IMR-90 (cell line): ENCODE measurements around the gene CYB5RL. TPM values are rescaled to one million over a fixed set of nuclear protein-coding genes. Genes with fewer than 3 reads are reported as not detected.

Experiments used
- ATAC-seq: fragments of 200-7000 bp; cut with Tn5 transposase; 2 replicates; pipeline ENCODE4 v1.9.1; 2020; ENCODE audit warnings: low read depth, mild to moderate bottlenecking, moderate library complexity
- BruUV-seq: library from RNA; stranded (reverse); fragments of 400-500 nt; replicated peaks from 2 replicates; lab custom pipeline; 2021; lab: Mats Ljungman, UMichigan
- CTCF ChIA-PET: fragments of 300-600 bp; formaldehyde crosslinking; extraction: SDS; loops from one replicate; lab custom pipeline; 2021; ENCODE audit warnings: antibody characterized with exemption; lab: Yijun Ruan, JAX
- POLR2A ChIA-PET: fragments of 300-600 bp; sonication (Branson Sonifier 250); formaldehyde crosslinking; loops from one replicate; lab custom pipeline; 2022; ENCODE audit warnings: antibody characterized with exemption; ENCODE audit not compliant: unreplicated experiment; lab: Charles Lee
- DNase-seq: peaks from one replicate; pipeline ENCODE4 v3.0.0; 2013
- H2AFZ ChIP-seq: replicated peaks from 2 replicates; pipeline ENCODE3; 2013; ENCODE audit warnings: low read length, mild to moderate bottlenecking; ENCODE audit not compliant: poor library complexity
- H2AK5ac ChIP-seq: 2 replicates; pipeline ENCODE4 v1.6.1; 2013; ENCODE audit warnings: low read depth, low read length, inconsistent platforms
- H2AK9ac ChIP-seq: replicated peaks from 2 replicates; pipeline ENCODE3; 2013; ENCODE audit warnings: mild to moderate bottlenecking, low read depth, low read length, moderate library complexity; ENCODE audit not compliant: poor library complexity
- H2BK120ac ChIP-seq: 2 replicates; pipeline ENCODE4 v1.6.1; 2013; ENCODE audit warnings: low read depth, low read length, inconsistent platforms
- H2BK15ac ChIP-seq: 3 replicates; pipeline ENCODE4 v1.6.1; 2013; ENCODE audit warnings: low read depth, low read length, inconsistent platforms
- H2BK20ac ChIP-seq: 2 replicates; pipeline ENCODE4 v1.6.1; 2013; ENCODE audit warnings: low read depth, mild to moderate bottlenecking, inconsistent platforms, low read length, moderate library complexity
- H2BK5ac ChIP-seq: 2 replicates; pipeline ENCODE4 v1.6.1; 2013; ENCODE audit warnings: mild to moderate bottlenecking, low read depth, low read length, inconsistent platforms; ENCODE audit not compliant: poor library complexity, severe bottlenecking
- H3K14ac ChIP-seq: replicated peaks from 2 replicates; pipeline ENCODE4 v1.6.1; 2013; ENCODE audit warnings: low read depth, low read length, inconsistent platforms
- H3K18ac ChIP-seq: 2 replicates; pipeline ENCODE4 v1.6.1; 2013; ENCODE audit warnings: low read depth, low read length, control low read depth
- H3K23ac ChIP-seq: 2 replicates; pipeline ENCODE4 v1.6.1; 2013; ENCODE audit warnings: low read depth, low read length, inconsistent platforms
- H3K27ac ChIP-seq: 2 replicates; pipeline ENCODE4 v1.5.1; 2013; ENCODE audit warnings: mild to moderate bottlenecking, control low read depth, low read length; ENCODE audit not compliant: insufficient read depth
- H3K27me3 ChIP-seq: 2 replicates; pipeline ENCODE4 v1.6.1; 2013; ENCODE audit warnings: low read length; ENCODE audit not compliant: control insufficient read depth, insufficient read depth
- H3K36me3 ChIP-seq: 2 replicates; pipeline ENCODE4 v1.6.1; 2013; ENCODE audit warnings: low read length, mixed read lengths; ENCODE audit not compliant: control insufficient read depth, insufficient read depth
- H3K4ac ChIP-seq: 2 replicates; pipeline ENCODE4 v1.6.1; 2013; ENCODE audit warnings: low read depth, low read length, inconsistent platforms
- H3K4me1 ChIP-seq: 2 replicates; pipeline ENCODE4 v1.6.1; 2013; ENCODE audit warnings: low read length, mixed read lengths; ENCODE audit not compliant: control insufficient read depth, insufficient read depth
- H3K4me2 ChIP-seq: 2 replicates; pipeline ENCODE4 v1.6.1; 2013; ENCODE audit warnings: low read depth, mild to moderate bottlenecking, control low read depth, low read length, moderate library complexity
- H3K4me3 ChIP-seq: 2 replicates; pipeline ENCODE4 v1.5.1; 2013; ENCODE audit warnings: low read depth, mild to moderate bottlenecking, control low read depth, low read length, moderate library complexity; ENCODE audit not compliant: insufficient read depth
- H3K56ac ChIP-seq: 2 replicates; pipeline ENCODE4 v1.6.1; 2013; ENCODE audit warnings: low read length, inconsistent platforms; ENCODE audit not compliant: insufficient read depth; ENCODE audit errors: extremely low read depth
- H3K79me1 ChIP-seq, 2 experiments: 2 replicates each; pipeline ENCODE4 v1.6.1; 2013; ENCODE audit warnings: low read length in 2 of 2, inconsistent platforms in 1 of 2, low read depth in 1 of 2
- H3K9ac ChIP-seq: 2 replicates; pipeline ENCODE4 v1.6.1; 2013; ENCODE audit warnings: low read depth, low read length, control low read depth
- H3K9me1 ChIP-seq: 2 replicates; pipeline ENCODE4 v1.6.1; 2013; ENCODE audit warnings: low read length, inconsistent platforms; ENCODE audit not compliant: insufficient read depth
- H3K9me3 ChIP-seq: 2 replicates; pipeline ENCODE4 v1.6.1; 2013; ENCODE audit warnings: low read length; ENCODE audit not compliant: control insufficient read depth, insufficient read depth
- H4K20me1 ChIP-seq: 2 replicates; pipeline ENCODE4 v1.6.1; 2013; ENCODE audit warnings: low read length, inconsistent platforms; ENCODE audit not compliant: insufficient read depth
- H4K5ac ChIP-seq: 2 replicates; pipeline ENCODE4 v1.6.1; 2013; ENCODE audit warnings: mild to moderate bottlenecking, low read depth, low read length, control low read depth
- H4K8ac ChIP-seq, 2 experiments: 2 replicates each; pipeline ENCODE4 v1.6.1; 2013; ENCODE audit warnings: low read depth in 2 of 2, low read length in 2 of 2, control low read depth in 1 of 2, inconsistent platforms in 1 of 2
- H4K91ac ChIP-seq: 2 replicates; pipeline ENCODE4 v1.6.1; 2013; ENCODE audit warnings: low read depth, low read length, inconsistent platforms; ENCODE audit not compliant: insufficient read depth
- CEBPB ChIP-seq: IDR thresholded peaks from 2 replicates; pipeline ENCODE4 v1.6.1; 2012; ENCODE audit warnings: low read depth, low read length, improper control_type of control experiment
- WGBS, 2 experiments: methylation state at CpG; one replicate each; pipeline versions ENCODE4 v1.1.5 to v1.1.7; 2013; ENCODE audit warnings: missing lambda C conversion rate in 2 of 2; ENCODE audit not compliant: insufficient read length in 1 of 2; ENCODE audit errors: extremely low coverage in 2 of 2; 5-methylcytosine and 5-hydroxymethylcytosine counted together
- dilution Hi-C: fragments of 300-500 bp; cut with HindIII; formaldehyde crosslinking; loops from one replicate; pipeline ENCODE4 v1.14.3; 2018; ENCODE audit warnings: low sequenced_read_pairs; ENCODE audit not compliant: unreplicated experiment
- in situ Hi-C: fragments of 300-500 bp; cut with MboI; formaldehyde crosslinking; loops from 3 replicates; pipeline ENCODE4 v1.14.3; 2019; ENCODE audit warnings: low sequenced_read_pairs, inconsistent platforms, mixed read lengths
- intact Hi-C: fragments of 100-400 bp; cut with micrococcal nuclease; formaldehyde crosslinking; loops from 2 replicates; pipeline ENCODE4 v1.10.0; 2022
- polyA plus RNA-seq, 3 experiments: library from polyadenylated mRNA; depleted of rRNA; stranded (reverse); fragments of >200 nt; gene quantifications; 2 replicates each; pipeline ENCODE4 v1.2.3, GENCODE V29; 2012; ENCODE audit warnings: low replicate concordance in 1 of 3
- total RNA-seq: library from RNA; depleted of rRNA; stranded (reverse); fragments of >200 nt; gene quantifications from 2 replicates; pipeline ENCODE4 v1.2.3, GENCODE V29; 2012

Gene CYB5RL
- total and polyA plus RNA-seq, 2 of the 4 experiments (the other 2 are of a cell fraction) = 3.8 to 4.3 TPM

DNA sequence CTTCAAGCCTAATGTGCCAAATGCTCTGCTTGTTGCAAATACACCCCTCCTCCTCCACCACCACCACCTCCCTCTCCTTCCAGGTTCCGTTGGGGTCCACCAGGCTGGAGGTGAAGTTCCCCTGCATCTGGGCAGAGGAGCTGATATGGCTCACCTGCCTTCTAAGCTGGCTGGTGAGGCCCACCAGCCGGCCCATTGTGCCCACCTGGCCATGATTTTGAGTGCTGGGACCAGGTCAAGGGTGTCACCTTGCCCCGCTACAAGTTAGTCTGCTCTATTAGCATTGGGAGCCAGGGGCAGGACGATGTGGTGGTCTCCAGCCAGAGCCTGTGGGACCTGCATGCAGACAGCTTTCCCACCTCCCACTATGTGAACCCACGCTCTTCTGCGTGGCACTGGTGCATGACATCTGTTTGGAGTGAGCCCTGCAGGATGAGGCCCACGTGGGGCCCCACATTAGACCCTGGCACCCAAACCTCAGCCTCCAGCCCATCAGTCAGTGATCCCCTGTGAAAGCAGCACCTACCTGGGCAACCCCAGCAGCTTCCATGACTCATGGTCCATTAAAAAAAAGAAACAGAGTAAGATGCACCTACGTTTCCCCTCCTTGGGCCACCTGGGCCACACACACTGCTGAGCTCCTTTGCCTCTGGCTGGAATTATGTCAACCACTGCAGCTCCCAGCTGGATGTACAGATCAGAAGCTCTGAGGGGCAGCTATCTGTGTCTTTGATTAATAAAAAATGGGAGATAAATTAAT lies 31.4 kb downstream of the CYB5RL start:
- H2AK9ac ChIP-seq = no peak overlapping the region
- peaks cover 4% of the 10 kb centered on the region for H3K4me1 ChIP-seq
- no peaks in the 10 kb centered on the region for H4K20me1 ChIP-seq
- no peak overlapping the region for H2BK20ac ChIP-seq
- ChIA-PET POLR2A (no interaction called here), CTCF (no interaction called here)
- H3K56ac ChIP-seq = no peak overlapping the region
- no peak overlapping the region for H2BK5ac ChIP-seq
- dilution Hi-C loops = no loop called here
- H3K4me2 ChIP-seq = no peak overlapping the region
- no peak overlapping the region for H3K27ac ChIP-seq
- peaks cover 2% of the 10 kb centered on the region; the same call in 1 of the 2 replicates for H3K27me3 ChIP-seq
- H3K9me1 ChIP-seq = peaks cover 3% of the 10 kb centered on the region; the same call in 1 of the 2 replicates
- no peak overlapping the region for H3K18ac ChIP-seq
- no peak overlapping the region for H3K4me3 ChIP-seq
- H3K23ac ChIP-seq = no peak overlapping the region
- no TSS peak for BruUV-seq
- no peaks in the 10 kb centered on the region for H3K36me3 ChIP-seq
- no peak overlapping the region for H4K5ac ChIP-seq
- H4K91ac ChIP-seq = no peak overlapping the region
- ATAC-seq = no peak
- H3K4ac ChIP-seq = no peak overlapping the region
- in situ Hi-C loops = no loop called here
- intact Hi-C loops = no loop called here
- TF ChIP-seq CEBPB = no peak
- no peak overlapping the region for H2AFZ ChIP-seq
- DNase-seq = no peak
- H3K9ac ChIP-seq = no peak overlapping the region
- H3K9me3 ChIP-seq = no peaks in the 10 kb centered on the region
- H3K79me1 ChIP-seq = no peaks in the 10 kb centered on the region
- H4K8ac ChIP-seq = no peak overlapping the region
- no peak overlapping the region for H2BK120ac ChIP-seq
- H3K14ac ChIP-seq = no peak overlapping the region
- no peak overlapping the region for H2BK15ac ChIP-seq
- H2AK5ac ChIP-seq = no peak overlapping the region
- WGBS, 2 experiments = 88% methylated on average over 7 of the region's 8 CpGs; no CpG with 5 or more reads in 1 of the 2 experiments
